ENCODE data around the gene TEX35.
A peak's percentile ranks its signal among the peaks of the same experiment; 100 is the strongest.

Gene TEX35

DNA sequence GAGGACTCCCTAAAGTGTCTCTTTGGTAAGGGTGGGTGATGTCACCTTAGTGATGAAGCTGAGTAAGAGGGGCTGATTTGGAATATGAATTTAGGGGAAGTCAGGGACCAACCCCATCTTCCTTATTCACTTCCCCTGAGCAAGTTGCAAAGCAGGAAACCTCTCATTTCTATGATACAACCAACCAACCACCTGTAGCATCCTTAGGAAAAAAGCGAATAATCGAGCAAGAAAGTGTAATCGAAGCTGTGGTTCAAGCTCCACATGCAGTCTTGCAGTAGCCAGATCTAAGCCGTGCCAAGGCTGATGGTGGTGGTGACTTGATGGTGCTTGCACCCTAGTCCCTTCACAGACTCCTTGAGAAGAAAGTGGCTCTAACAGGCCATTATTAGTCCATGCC lies 3.2 kb downstream of the TEX35 start:
- no peak for FAIRE-seq

DNA sequence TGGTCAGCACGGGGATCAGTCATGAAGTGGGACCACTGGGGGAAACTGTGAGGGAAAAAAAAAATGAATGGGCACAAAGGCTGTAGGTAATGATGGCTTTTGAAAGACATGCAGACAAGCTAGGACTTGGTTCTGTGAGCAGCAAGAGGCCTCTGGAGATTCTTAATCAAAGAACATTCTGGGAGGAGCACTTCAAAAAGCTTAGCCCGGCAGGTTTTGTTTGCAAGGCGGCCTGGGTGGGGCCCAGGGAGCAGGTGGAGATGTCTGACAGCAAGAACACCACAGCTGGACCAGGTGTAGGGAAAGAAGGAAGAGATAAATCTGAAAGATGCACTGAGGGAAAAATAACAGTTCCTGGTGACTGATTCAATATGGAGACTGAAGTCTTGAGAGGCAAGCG lies 6.0 kb downstream of the TEX35 start:
- FAIRE-seq, result no peak
- no peak for DNase-seq (ENCODE audit: low spot score)

More for the DNA sequence above, 3.2 kb downstream of the TEX35 start:
- DNase-seq (ENCODE audit: low spot score), result no peak

DNA sequence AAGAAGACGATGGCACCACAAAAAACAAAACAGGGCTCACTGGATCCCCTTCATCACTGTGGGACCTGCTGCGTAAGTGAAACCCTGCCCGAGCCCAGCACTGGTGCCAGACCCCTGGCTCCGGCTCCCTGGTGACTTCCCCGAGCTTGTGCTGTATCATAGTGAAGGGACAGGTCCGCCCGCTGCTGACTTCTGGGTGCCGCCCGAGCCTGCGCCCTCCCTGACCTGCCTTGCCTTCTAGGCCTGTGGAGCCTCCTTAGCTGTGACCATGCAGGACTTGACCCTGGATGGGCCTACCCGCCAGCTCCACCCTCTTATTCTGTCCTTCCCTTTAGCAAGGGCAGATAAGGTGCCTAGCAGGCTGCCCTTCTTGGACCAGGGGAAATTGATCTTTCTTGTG lies 7.9 kb downstream of the TEX35 start:
- DNase-seq (ENCODE audit: low spot score) (no peak), FAIRE-seq (no peak)

DNA sequence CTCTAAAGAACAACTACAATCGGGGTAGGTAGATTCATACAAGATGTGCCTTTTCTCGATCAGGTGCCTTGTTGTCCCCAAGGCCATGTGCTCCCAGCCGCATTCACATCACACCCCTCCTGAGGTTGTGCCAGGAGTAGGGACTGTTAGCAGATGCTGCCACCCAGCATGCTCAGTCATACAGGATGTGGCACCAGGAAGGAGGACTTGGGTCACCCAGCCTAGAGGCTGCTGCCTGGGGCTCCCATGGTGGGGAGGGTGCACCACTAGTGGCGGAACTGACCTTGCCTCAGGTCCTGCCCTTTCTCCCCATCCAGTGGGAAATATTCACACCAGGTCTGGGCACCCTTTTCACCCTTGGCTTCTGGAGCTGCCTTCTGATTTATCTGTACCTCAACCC lies 8.3 kb downstream of the TEX35 start:
- no peak for DNase-seq (ENCODE audit: low spot score)
- no peak for FAIRE-seq

DNA sequence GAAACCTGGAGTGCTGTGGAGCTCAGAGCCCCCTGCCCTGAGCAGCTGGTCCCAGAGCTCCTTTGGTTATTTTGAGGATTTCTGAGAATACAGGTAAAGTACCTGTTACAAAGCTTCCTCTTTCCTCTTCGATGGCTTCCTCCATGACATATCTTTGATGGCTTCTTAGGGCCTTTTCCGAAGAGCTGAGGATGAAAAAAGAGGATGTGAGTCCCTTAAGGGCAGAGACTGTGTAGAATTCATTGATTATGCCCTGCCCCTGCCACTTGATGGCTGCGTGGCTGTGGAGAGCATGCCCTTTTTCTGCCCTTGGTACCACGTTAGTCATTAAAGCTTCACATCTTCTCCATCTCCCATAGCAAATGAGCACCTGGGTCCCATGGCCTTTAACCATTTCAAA lies 14.2 kb downstream of the TEX35 start:
- DNase-seq (ENCODE audit: low spot score) (no peak), FAIRE-seq (no peak)

DNA sequence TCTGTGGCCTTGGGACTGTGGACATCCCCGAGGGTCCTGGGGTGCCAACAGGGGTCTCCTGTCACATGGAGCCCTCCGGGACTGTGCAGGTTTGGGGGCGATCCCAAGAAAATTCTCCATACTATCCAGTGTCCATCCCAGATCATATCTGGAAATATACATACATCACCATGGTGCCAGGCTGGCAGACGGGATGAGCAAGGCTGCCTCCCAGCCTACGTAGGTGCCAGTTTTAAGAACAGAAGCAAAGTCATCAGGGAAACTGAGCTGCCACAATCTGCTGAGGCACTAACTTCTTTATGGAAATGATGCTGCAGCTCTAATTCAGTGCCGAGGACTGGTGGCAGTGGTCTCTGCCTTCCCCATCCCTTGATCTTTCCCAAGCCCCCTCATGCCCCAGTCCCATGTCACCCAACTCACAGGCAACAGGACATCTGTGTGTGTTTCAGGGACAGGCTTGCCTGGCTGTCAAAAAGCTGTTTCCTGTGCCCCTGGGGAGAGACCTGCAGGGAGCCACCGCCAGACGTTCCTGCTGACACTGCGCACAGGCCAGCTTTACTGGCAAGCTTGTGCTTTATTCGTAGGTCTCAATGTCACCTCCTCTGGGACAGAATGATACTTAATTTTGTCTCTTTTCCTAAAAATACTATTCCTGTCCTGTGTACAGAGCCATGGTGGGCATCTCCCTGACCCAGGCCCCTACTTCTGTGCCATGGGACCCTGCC lies 15.5 kb downstream of the TEX35 start:
- FAIRE-seq, result no peak
- no peak for DNase-seq (ENCODE audit: low spot score)

DNA sequence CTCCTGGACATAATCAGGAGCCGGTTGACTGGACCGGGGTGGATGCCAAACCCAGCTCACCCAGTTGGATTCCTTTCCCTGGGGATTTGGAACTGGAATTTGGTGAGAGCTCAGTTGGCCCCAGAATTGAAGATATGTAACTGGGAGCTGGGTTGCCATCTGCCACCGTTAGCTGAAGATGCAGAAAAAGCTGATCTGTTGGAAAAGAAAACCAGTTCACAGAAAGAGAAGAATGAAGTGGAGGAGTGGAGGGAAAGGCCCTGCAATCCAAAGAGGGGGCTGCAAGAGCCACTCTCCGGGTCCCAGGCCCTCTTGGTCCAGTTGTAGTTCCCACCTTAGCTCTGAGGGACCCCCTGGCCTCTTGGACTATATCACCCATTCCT lies 16.0 kb downstream of the TEX35 start:
- no peak for DNase-seq (ENCODE audit: low spot score)
- FAIRE-seq, result no peak

DNA sequence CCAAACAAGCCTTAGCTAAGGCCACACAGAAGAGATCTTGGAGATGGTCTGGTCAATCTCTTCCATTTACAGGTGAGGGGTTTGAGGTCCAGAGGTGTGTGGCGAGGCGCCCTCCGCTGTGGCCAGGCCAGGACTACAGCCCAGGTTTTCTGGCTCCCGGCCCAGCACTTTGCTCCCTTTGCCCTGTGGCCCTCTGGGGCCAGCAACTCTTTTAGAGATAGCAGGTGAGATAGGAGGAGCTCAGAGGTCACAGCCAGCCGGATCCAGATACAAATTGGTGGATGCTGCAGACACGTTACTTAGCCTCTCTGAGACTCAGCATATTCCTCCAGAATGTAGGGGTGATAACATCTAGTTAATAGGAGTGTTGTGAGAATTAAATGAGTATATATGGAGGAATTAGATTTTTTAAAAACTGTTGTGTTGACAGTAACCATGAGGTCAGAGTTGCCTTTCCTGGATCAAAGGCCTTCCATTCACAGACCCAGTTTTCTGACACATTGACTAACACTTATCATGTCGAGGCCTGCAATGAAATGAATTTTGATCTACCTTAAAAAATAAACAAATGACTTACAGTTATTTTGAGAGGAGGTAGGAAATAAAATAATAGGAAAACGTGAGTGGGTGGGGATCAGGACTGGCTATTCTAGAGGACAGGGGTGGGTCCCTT lies 16.6 kb downstream of the TEX35 start:
- DNase-seq (ENCODE audit: low spot score) (no peak), FAIRE-seq (no peak)

DNA sequence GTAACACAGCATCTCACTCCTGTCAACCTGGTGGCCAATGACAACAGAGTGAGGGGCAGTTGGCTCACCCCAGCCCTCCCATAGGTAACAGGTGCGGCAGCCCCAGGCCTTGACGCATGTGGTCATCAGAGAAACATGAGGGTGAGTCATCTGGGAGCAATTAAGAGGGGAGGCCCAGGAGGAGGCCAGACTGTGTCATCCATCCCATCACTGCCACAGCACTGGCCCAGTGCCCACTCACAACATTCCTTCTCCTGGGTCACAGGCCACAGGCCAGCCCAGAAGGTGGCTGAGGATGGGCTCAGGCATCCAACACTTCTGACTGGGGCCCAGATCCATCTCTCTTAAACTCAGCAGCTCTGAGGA lies 17.1 kb downstream of the TEX35 start:
- FAIRE-seq, result peak; percentile 99
- DNase-seq (ENCODE audit: low spot score), result peak; percentile 93

DNA sequence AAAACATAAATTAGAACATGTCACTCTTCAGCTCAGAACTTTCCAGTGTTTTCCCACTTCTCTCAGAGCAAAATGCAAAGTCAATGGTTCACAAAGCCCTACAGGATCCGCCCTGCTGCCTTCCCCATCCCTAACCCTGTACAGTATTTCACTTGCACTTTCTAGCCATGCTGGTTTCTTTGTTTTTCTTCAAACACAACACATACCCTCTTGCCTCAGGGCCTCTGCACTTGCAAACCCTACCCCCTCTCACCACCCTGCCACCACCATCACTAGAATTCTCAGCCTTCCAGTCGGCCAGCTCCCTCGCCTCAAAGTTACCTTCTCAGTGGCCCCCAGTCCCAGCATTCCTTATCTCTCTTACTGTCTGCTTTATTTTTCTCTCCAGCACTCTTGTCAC lies 17.6 kb downstream of the TEX35 start:
- no peak for DNase-seq (ENCODE audit: low spot score)
- FAIRE-seq, result no peak

DNA sequence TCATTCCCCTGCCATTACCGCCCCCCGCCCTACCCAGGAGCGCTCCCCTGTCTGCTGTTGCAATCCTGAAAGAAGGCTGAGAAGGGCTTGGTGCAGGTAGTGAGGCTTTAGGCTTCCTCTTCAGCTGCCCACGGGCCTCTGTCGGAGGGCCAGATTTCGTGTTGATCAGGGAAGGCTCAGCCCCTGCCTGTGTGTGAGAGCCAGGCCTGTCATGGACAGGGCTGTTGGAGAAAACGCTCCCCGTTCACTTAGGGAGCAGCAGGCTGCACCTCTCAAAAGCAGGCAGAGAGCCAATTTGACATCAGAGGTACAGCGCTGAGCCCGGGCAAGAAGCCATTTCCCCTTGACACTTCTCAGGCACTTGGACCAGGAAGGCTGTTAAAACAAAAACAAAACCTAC lies 19.0 kb downstream of the TEX35 start:
- no peak for FAIRE-seq
- no peak for DNase-seq (ENCODE audit: low spot score)

DNA sequence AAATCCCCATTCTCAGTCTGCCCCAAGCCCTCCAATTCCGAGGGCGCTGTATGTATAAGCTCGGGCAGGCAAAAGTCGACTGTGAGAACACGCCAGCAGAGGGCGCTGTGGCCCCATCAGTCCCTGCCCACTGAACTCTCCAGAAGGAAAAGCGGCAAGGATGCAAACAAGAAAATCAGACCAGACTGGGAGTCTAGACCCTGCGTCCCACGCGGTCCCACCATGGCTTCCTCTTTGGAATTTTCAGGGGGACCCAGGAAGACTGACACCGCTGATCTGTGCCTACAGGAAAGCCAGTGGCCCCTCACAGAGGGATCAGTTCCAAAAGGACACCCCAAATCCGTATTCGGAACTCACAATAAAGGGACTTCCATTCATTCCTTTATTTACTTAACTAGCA lies 19.5 kb downstream of the TEX35 start:
- FAIRE-seq (peak; percentile 17), DNase-seq (ENCODE audit: low spot score) (peak; percentile 83)

DNA sequence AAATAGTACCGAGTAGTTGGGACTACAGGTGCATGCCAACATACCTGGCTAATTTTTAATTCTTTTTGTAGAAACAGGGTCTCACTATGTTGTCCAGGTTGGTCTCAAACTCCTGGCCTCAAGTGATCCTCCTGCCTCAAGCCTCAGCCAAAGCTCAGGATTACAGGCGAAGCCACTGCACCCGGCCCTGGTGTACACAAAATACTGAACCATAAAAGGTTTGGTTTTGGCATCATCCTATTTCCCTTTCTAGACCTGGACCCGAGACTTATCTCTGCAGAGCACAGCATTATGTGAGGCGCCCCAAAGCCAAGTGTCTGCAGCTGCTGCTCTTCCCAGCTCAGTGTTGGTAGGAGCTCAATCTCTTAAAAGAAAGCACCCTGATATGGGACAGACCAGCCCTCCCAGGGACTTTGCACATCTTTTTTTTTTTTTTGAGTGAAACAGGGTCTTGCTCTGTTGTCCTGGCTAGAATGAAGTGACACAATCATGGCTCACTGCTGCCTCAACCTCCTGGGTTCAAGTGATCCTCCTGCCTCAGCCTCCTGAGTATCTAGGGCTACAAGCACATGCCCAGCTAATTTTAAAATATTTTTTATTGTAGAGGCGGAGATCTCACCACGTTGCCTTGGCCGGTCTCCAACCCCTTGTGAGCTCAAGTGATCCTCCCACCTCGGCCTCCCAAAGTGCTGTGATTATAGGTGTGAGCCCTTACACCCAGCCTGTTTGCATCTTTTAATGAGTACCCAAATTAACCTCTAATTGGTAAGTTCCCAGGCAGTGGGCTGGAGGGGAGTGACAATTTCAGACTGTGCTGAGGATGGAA lies 20.4 kb downstream of the TEX35 start:
- no peak for DNase-seq (ENCODE audit: low spot score)
- no peak for FAIRE-seq

DNA sequence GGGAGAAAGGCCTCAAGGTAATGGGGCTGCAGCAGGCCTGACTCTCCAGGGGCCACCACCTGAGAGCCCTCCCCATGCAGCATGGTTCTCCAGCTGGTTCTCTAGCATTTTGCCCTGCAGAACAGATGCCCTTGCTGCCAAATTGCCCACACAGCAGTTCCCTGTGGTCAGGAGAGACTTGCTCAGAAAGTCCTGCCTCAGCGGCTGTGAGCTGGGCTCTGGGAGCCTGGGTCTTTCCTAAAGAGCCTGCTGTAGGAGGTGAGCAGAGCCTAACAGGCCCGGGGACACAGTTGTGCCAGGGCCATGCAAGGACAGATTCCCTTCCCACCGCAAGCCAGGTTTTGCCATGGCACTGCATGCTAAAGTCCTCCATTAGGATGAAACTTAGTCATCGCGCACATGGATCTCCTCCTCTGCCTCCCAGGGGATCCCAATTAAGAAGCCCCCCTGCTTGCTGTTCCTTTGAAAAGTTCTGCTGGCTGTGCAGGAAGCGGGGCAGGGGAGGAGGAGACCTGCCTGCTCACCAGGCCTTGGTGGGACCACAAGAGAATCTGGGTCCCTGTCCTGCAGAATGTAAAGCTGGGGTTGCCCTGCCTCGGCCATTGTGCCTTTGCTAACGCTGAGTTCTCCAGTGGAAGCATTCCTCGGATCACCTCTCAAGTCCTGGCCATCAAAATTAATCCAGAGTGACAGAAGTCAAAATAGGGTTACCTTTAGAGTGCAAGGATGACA lies 21.4 kb downstream of the TEX35 start:
- FAIRE-seq, result peak; percentile 23

DNA sequence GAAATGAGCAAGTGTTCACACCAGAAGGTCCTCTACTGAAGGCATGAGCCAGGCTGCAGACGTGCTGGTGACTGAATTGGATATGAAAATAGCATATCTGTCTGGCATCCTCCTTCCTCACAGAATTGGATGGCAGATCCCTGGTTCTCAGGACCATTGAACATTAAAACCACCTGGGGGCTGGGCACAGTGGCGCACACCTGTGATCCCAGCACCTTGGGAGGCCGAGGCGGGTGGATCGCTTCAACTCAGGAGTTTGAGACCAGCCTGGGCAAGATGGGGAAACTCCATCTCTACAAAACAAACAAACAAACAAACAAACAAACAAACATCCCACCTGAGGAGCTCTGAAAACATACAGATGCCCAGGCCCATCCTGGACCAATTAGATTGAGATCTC lies 23.4 kb downstream of the TEX35 start:
- DNase-seq (ENCODE audit: low spot score), result no peak
- no peak for FAIRE-seq

More for the DNA sequence above, 21.4 kb downstream of the TEX35 start:
- no peak for DNase-seq (ENCODE audit: low spot score)

DNA sequence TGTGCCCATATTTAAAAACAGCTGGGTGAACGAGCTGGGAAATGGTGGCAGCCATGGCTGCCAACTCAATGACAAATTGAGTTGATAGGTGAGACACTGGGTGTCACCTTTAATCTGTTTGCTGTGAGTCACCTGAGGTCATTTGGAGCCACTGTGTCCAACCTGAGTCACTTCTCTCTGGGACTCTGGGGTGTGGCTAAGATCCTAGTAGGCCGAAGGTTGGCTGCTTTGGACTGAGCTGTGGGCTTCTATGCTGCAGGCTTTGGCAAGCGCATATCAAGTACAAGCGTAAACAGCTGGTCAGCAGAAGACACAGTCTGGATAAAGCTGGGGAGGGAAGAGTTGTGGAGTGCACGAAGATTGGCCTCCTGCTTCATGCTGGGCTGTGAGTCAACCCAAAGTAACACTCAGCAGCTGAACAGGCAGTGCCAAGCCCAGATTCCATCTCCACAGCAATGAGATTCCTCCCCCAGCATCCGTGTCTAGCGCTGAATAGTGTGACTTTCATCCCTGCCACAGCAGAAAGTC lies 24.0 kb downstream of the TEX35 start:
- DNase-seq (ENCODE audit: low spot score) (peak; percentile 84), FAIRE-seq (peak; percentile 80)

DNA sequence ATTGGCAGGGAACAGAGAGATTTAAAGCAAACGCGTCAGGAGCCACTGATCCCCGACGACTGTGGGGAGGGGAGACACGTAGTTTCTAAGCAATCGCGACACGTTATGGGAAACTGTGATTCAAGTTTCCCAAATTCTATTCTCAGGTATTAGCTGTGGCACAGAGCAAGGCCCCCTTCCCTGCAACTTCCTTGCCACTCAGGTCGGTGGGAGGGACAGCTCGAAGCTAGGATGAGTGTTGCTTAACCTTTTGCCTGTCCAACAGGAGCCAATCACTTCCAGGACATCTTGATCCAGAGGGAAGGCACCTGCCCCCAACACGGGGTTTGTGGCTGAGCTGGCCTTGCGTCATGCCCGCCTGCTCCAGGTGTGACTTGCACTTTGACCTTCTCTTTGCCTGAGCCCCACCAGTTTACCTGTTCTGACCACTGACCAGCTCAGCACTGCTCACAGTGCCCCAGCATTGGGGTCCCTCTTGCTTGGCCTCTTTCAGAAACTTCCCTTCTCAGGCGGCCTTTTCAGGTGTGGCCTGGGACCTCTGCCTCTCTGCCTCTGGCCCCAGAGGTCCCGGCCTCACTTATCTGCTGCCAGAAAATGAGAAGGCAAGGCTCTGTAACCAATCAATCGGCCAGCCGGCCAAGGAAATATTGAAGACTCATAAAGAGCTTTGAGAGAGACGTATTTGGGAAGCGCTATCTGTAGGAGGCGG lies 24.6 kb downstream of the TEX35 start:
- DNase-seq (ENCODE audit: low spot score) (no peak), FAIRE-seq (no peak)

DNA sequence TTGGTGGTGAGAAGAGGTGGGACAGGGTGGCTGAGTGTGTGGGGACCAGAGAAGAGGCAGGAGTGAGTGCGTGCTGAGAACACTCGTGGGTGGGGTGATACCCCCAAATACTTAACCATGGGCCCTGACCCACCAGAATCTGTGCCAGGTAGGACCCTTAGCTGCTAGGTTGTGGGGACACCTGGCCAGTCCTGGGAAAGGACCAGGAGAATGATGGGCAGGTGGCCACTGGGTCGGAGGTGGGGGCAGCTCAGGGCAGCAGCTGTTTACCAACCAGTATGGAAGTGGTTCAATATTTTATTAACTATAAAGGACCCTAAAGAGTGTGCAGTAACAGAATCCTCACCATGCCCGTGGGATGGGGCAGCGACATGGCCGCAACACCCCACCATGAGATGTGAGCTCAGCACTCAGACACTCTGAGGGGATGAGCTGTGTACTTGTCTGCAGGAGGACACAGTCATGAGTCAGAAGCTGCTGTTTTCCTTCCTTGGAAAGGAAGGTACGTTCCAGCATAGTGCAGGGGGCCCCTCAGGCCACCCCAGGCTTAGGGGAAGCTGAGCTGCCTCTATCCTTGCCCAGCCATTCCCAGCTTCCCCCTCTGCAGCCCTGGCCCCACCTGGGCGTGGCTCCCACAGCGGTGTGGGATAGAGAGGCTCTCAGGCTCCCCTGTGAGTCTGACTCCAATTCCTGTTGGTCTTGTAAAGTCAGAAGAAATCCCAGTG lies 25.4 kb downstream of the TEX35 start:
- no peak for FAIRE-seq

DNA sequence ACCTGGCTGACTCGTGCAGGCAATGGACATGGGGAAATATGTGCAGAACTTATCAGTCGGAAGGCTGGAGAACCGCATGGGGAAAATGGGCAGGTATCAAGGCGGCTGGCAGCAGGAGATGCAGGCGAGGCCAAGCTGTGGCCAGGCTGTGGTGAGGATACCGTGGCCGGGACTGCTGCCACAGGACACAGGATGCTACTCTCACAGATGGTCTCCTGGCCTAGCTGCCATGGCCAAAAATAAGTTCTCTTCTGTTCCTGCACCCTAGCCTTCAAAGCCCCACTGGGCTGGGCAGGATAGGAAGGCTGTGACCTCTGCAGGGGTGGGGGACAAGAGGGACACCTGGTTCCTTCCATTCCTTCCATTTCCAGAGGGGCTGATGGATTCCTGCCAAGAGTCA lies 26.4 kb downstream of the TEX35 start:
- FAIRE-seq (no peak), DNase-seq (ENCODE audit: low spot score) (no peak)

More for the DNA sequence above, 25.4 kb downstream of the TEX35 start:
- peak; percentile 43 for DNase-seq (ENCODE audit: low spot score)

DNA sequence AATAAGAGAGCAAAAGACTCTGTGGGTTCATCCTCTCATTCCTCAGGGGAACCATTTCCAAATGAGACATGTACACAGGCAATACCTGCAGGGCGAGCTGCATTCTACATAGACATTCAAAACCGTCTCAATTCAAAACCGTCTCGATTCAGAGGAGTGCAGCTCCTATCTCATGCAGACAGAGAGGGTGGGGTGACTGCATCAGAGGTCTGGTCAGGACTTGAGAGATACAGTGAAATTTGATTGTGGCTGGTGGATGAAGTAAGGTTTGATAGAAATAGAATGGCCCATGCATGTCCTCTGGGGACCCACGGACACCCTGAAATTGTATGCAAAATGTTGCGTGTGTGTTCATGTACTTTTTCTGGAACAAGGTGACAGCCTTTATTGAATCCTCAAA lies 27.3 kb downstream of the TEX35 start:
- FAIRE-seq, result no peak
- no peak for DNase-seq (ENCODE audit: low spot score)

All from urothelium cell line (cell line).